HCT116 (cell line): Measurements from ENCODE around the gene PPAT. TPM values are rescaled to one million over a fixed set of nuclear protein-coding genes. Genes with fewer than 3 reads are reported as not detected.

Experiments used
- ATAC-seq: fragments of 200-7000 bp; cut with Tn5 transposase; 2 replicates; pipeline ENCODE4 v1.9.1; 2020; ENCODE audit warnings: mild to moderate bottlenecking, moderate library complexity
- Bru-seq: library from RNA; stranded (reverse); fragments of 400-500 nt; gene quantifications from one replicate; lab custom pipeline; 2021; lab: Mats Ljungman, UMichigan
- BruChase-seq, 2 experiments: library from RNA; stranded (reverse); fragments of 400-500 nt; gene quantifications; one replicate each; lab custom pipeline; 2021; lab: Mats Ljungman, UMichigan
- BruUV-seq: library from RNA; stranded (reverse); fragments of 400-500 nt; replicated peaks from 2 replicates; lab custom pipeline; 2021; lab: Mats Ljungman, UMichigan
- CTCF ChIA-PET: fragments of 300-600 bp; sonication (Branson Sonifier 250); formaldehyde crosslinking; loops from one replicate; lab custom pipeline; 2021; ENCODE audit warnings: antibody characterized with exemption; lab: Charles Lee
- POLR2A ChIA-PET: fragments of 300-600, 350-600 bp; sonication (Branson Sonifier 250); formaldehyde crosslinking; loops from one replicate; lab custom pipeline; 2021; ENCODE audit warnings: antibody characterized with exemption; lab: Charles Lee
- RAD21 ChIA-PET, 2 experiments: fragments of 300-600 bp; sonication (Branson Sonifier 250); formaldehyde crosslinking; loops; one replicate each; lab custom pipeline; 2023; ENCODE audit warnings: low total read pairs in 2 of 2; ENCODE audit not compliant: uncharacterized antibody in 2 of 2, unreplicated experiment in 2 of 2, low non-redundant PET in 1 of 2; lab: Charles Lee
- DNase-seq: peaks from one replicate; pipeline ENCODE4 v3.0.0-alpha.2; 2010; ENCODE audit warnings: low read depth, low spot score
- H2AFZ ChIP-seq: fragments of 200-600 bp; shearing (Covaris generic), sonication (generic); 2 replicates; pipeline ENCODE4 v1.6.1; 2017; ENCODE audit warnings: low read depth, mixed run types, mixed read lengths, antibody characterized with exemption, low read length; ENCODE audit not compliant: poor library complexity, severe bottlenecking
- H3K27ac ChIP-seq: 2 replicates; pipeline ENCODE4 v1.5.1; 2012; ENCODE audit warnings: low read depth, low read length
- H3K27me3 ChIP-seq: fragments of 200-600 bp; sonication (generic); 2 replicates; pipeline ENCODE4 v1.6.1; 2016; ENCODE audit warnings: mixed run types, low read length, mixed read lengths; ENCODE audit not compliant: insufficient read depth
- H3K36me3 ChIP-seq, 2 experiments: fragments of 200-500 bp in 1 of 2; fragments of 200-600 bp in 1 of 2; sonication (Bioruptor generic) in 1 of 2; sonication (generic) in 1 of 2; 2 replicates each; pipeline versions ENCODE4 v1.5.1 to v1.6.1; 2014 to 2016; ENCODE audit warnings: low read length in 2 of 2, inconsistent platforms in 1 of 2, mixed read lengths in 1 of 2, mixed run types in 1 of 2; ENCODE audit not compliant: insufficient read depth in 2 of 2, control insufficient read depth in 1 of 2
- H3K4me1 ChIP-seq, 2 experiments: fragments of 200-600 bp in 1 of 2; sonication (generic) in 1 of 2; 2 replicates each; pipeline versions ENCODE4 v1.5.1 to v1.6.1; 2012 to 2017; ENCODE audit warnings: low read length in 2 of 2, inconsistent platforms in 1 of 2, mild to moderate bottlenecking in 1 of 2, mixed read lengths in 1 of 2, mixed run types in 1 of 2, moderate library complexity in 1 of 2; ENCODE audit not compliant: insufficient read depth in 2 of 2, control insufficient read depth in 1 of 2
- H3K4me2 ChIP-seq: fragments of 200-600 bp; sonication (generic); 2 replicates; pipeline ENCODE4 v1.6.1; 2017; ENCODE audit warnings: mixed run types, low read length, mixed read lengths
- H3K4me3 ChIP-seq, 2 experiments: fragments of 200-600 bp in 1 of 2; sonication (generic) in 1 of 2; replicated peaks in 1 of 2; 2 replicates each; pipeline ENCODE4 v1.5.1; 2011 to 2016; ENCODE audit warnings: low read length in 2 of 2, control low read depth in 1 of 2, low read depth in 1 of 2, mild to moderate bottlenecking in 1 of 2, mixed read lengths in 1 of 2, mixed run types in 1 of 2
- H3K79me2 ChIP-seq: fragments of 200-600 bp; sonication (generic); 2 replicates; pipeline ENCODE4 v1.6.1; 2017; ENCODE audit warnings: mild to moderate bottlenecking, mixed run types, low read length, moderate library complexity, mixed read lengths; ENCODE audit not compliant: insufficient read depth
- H3K9ac ChIP-seq: fragments of 200-600 bp; sonication (generic); 2 replicates; pipeline ENCODE4 v1.6.1; 2016; ENCODE audit warnings: low read length, mixed read lengths
- H3K9me2 ChIP-seq: fragments of 200-600 bp; sonication (generic), shearing (Covaris generic); 2 replicates; pipeline ENCODE4 v1.6.1; 2017; ENCODE audit warnings: mixed run types, mild to moderate bottlenecking, moderate library complexity; ENCODE audit not compliant: insufficient read depth
- H3K9me3 ChIP-seq, 2 experiments: fragments of 200-500 bp in 1 of 2; fragments of 200-600 bp in 1 of 2; sonication (Bioruptor generic) in 1 of 2; sonication (generic) in 1 of 2; 2 replicates each; pipeline ENCODE4 v1.6.1; 2014 to 2017; ENCODE audit warnings: low read length in 2 of 2, mixed read lengths in 2 of 2, inconsistent platforms in 1 of 2, low read depth in 1 of 2, mild to moderate bottlenecking in 1 of 2, mixed run types in 1 of 2, moderate library complexity in 1 of 2; ENCODE audit not compliant: control insufficient read depth in 1 of 2, insufficient read depth in 1 of 2
- H4K20me1 ChIP-seq: fragments of 200-600 bp; sonication (generic), shearing (Covaris generic); 2 replicates; pipeline ENCODE4 v1.6.1; 2017; ENCODE audit warnings: mixed run types, mild to moderate bottlenecking, moderate library complexity; ENCODE audit not compliant: insufficient read depth
- CTCF ChIP-seq, 3 experiments: fragments of 200-600 bp in 1 of 3; sonication (generic) in 1 of 3; IDR thresholded peaks in 2 of 3; conservative IDR thresholded peaks in 1 of 3; 2 replicates each; pipeline ENCODE4 v1.5.1; 2012 to 2017; ENCODE audit warnings: low read depth in 2 of 3, low read length in 2 of 3, antibody characterized with exemption in 1 of 3, borderline replicate concordance in 1 of 3, control low read depth in 1 of 3, mild to moderate bottlenecking in 1 of 3, mixed read lengths in 1 of 3, mixed run types in 1 of 3, moderate library complexity in 1 of 3; ENCODE audit not compliant: insufficient read depth in 1 of 3
- ELF1 ChIP-seq: IDR thresholded peaks from 2 replicates; pipeline ENCODE4 v1.6.1; 2012; ENCODE audit warnings: low read depth, borderline replicate concordance
- FOSL1 ChIP-seq: IDR thresholded peaks from 2 replicates; pipeline ENCODE4 v1.6.1; 2012; ENCODE audit warnings: low read depth
- POLR2A ChIP-seq: IDR thresholded peaks from 2 replicates; pipeline ENCODE4 v1.7.0; 2011; ENCODE audit warnings: borderline replicate concordance; ENCODE audit not compliant: insufficient read depth, insufficient read length; ENCODE audit errors: extremely low read depth
- POLR2AphosphoS5 ChIP-seq: IDR thresholded peaks from 2 replicates; pipeline ENCODE4 v1.6.1; 2011; ENCODE audit warnings: mild to moderate bottlenecking, low read depth, low read length, moderate library complexity
- SIN3A ChIP-seq: IDR thresholded peaks from 2 replicates; pipeline ENCODE4 v1.6.1; 2012; ENCODE audit warnings: low read depth
- TCF7L2 ChIP-seq: IDR thresholded peaks from 2 replicates; pipeline ENCODE4 v1.7.0; 2011; ENCODE audit warnings: borderline replicate concordance, inconsistent platforms; ENCODE audit not compliant: insufficient read depth, insufficient read length; ENCODE audit errors: extremely low read depth
- ZFX ChIP-seq: fragments of 450-650 bp; IDR thresholded peaks from 2 replicates; pipeline ENCODE4 v1.6.1; 2017
- ZNF274 ChIP-seq: fragments of 200-500 bp; sonication (Bioruptor generic); IDR thresholded peaks from 2 replicates; pipeline ENCODE4 v1.6.1; 2014; ENCODE audit warnings: mild to moderate bottlenecking, low read depth, low read length, inconsistent platforms
- intact Hi-C: fragments of 100-400 bp; cut with micrococcal nuclease; formaldehyde crosslinking; loops from 2 replicates; pipeline ENCODE4 v1.10.0; 2022
- long read RNA-seq: library from polyadenylated mRNA; unstranded; transcript quantifications from one replicate; pipeline ENCODE4 v2.0.0, GENCODE V29; 2021; ENCODE audit not compliant: unreplicated experiment
- polyA plus RNA-seq: library from polyadenylated mRNA; unstranded; fragments of >200 nt; gene quantifications from 2 replicates; pipeline ENCODE4 v1.2.1, GENCODE V29; 2012; ENCODE audit warnings: missing spikeins
- total RNA-seq: library from RNA; stranded (reverse); gene quantifications from one replicate; pipeline ENCODE4 v1.2.1, GENCODE V29; 2021; ENCODE audit not compliant: unreplicated experiment

Gene PPAT
- total RNA-seq: 78.6 TPM
- 27.5 and 29.1 TPM in 2 replicates for polyA plus RNA-seq
- Bru-seq, nascent RNA: percentile 95 among the genes with signal in this experiment
- BruChase-seq, experiment 1, labeled RNA remaining after a 6-hour chase: percentile 94 among the genes with signal in this experiment
- percentile 90 among the genes with signal in this experiment for BruChase-seq, experiment 2, labeled RNA remaining after a 2-hour chase
- long read RNA-seq, full-length matches to known transcripts: 179 of 204 reads
- long read RNA-seq, partial matches to known transcripts: 7 of 204 reads
- long read RNA-seq, other reads (novel, unspliced or antisense): 18 of 204 reads

GRCh38 chr4:56435140-56435926 is at the start of gene PPAT:
PPAT (minus strand) TSS chr4:56435615; CDS start chr4:56435477, 138 bp downstream.
- Histone ChIP-seq H3K4me2 (peak within 1 kb of the TSS; percentile 82), H3K79me2 (peaks cover 93% of the 10 kb centered on the region), H3K9me3 (no peaks in the 10 kb centered on the region), H3K9ac (peak within 1 kb of the TSS; percentile 94), H3K9me2 (no peaks in the 10 kb centered on the region), H4K20me1 (peaks cover 35% of the 10 kb centered on the region; the same call in 1 of the 2 replicates), H3K27ac (peak within 1 kb of the TSS; percentile 89), H3K27me3 (no peaks in the 10 kb centered on the region), H3K36me3 (peaks cover 3 to 12% of the 10 kb centered on the region in 2 experiments; a peak in 1 of 4 replicates), H3K4me1 (peaks cover 3 to 19% of the 10 kb centered on the region in 2 experiments; a peak in 3 of 4 replicates), H3K4me3 (peak within 1 kb of the TSS; percentile 70 to 91), H2AFZ (no peak within 1 kb of the TSS)
- ChIA-PET RAD21 (interaction anchor here in 1 of 2 experiments (0.6 kb wide), 1 partner anchor 396 kb away, joined by 4 read pairs; no protein-coding TSS in a partner anchor), CTCF (interaction anchor here (1.1 to 1.7 kb wide), 6 partner anchors 9 to 487 kb away, joined by 3 to 10 read pairs (median 4); partner anchors contain the start of gene CEP135), POLR2A (interaction anchor here (0.7 to 3.1 kb wide), 11 partner anchors 9 to 759 kb away, joined by 3 to 18 read pairs (median 6); partner anchors contain the start of genes AASDH, NOA1 and SRP72)
- intact Hi-C loops: loop anchor here (2.0 to 10.0 kb wide), 2 partner anchors 31 to 469 kb away; partner anchors contain the start of genes REST and SRP72
- ATAC-seq: peak; percentile 84
- BruUV-seq: no TSS peak
- TF ChIP-seq ZFX (peak; percentile 34; the same call in 1 of the 2 replicates), TCF7L2 (no peak), CTCF (IDR thresholded peaks at IDR 0.05 in 2 of 3, conservative IDR thresholded peaks at IDR 0.05 in 1 of 3; ENCODE audit: borderline replicate concordance in 1 of 3, insufficient read depth in 1 of 3, low read depth in 2 of 3, low read length in 2 of 3) (peak in 1 of 3 experiments; percentile 18; a peak in 1 of 6 replicates), POLR2AphosphoS5 (peak; percentile 90), POLR2A (peak; percentile 65), ZNF274 (no peak), ELF1 (no peak), SIN3A (no peak), FOSL1 (no peak)
- peak; percentile 94 for DNase-seq
